ENCODE measurements around the gene ZNF469.
"Not testable (repeated sequence)": the region's sequence is repeated elsewhere in the genome, so short reads cannot be mapped to it uniquely, and the experiment has no call there.

ZNF469 gene

DNA sequence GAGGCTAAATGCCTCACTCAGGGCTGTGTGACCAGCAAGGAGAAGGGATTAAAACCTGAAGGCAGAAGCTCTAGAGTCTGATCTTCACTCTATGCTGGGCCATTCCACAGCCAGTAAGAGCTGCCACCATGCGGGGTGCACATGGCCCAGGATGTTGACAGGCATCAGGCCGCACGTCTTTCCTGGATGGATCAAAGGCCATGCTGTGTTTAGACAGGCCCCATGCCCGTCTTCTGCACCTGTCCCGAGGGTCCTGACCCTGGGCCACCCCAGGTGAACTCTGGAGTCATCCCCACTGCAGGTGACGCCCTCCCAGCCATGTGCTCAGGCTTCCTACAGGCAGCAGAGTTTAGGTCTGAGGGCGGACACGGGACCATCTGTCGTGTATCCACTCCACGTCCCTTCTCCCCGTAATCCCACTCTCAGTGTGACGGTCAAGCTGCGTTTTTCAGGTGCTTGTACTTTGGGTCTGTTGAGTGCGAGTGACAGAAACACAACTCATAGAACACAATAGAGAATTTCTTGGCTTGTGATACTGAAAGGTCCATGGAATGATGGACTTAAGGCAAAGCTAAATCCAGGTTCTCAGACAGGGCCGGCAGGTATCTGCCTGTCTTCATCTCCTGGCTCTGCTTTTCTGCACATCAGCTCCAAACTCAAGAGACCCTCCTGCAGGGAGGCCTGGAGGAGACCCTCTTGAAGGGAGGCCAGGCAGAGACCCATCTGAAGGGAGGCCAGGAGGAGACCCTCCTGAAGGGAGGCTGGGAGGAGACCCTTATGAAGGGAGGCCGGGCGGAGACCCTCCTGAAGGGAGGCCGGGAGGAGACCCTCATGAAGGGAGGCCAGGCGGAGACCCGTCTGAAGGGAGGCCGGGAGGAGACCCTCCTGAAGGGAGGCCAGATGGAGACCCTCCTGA is 13.2 kb downstream of the ZNF469 start:
- DNase-seq = no peak

DNA sequence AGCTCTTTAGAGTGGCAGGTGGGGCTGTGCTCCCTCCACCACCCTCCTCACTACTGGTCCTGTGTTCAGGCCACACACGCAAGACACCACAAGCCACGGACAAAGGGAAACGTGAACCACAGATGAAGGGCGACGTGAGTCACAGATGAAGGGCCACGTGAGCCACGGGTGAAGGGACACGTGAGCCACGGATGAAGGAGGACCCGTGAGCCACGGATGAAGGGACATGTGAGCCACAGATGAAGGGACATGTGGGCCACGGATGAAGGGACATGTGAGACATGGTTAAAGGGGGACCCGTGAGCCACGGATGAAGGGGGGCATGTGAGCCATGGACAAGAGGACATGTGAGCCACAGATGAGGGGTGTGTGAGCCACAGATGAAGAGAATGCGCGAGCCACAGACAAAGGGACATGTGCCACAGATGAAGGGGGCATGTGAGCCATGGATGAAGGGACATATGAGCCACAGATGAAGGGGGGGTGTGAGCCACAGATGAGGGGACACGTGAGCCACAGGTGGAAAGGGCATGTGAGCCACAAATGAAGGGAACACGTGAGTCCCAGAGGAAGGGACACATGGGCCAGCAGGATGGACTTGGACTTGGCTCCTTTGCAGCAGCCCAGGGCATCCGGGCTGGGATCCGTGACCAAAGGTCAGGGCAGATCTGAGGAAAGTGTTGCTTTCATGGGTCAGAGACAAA is 15.6 kb downstream of the ZNF469 start:
- no peak for DNase-seq

DNA sequence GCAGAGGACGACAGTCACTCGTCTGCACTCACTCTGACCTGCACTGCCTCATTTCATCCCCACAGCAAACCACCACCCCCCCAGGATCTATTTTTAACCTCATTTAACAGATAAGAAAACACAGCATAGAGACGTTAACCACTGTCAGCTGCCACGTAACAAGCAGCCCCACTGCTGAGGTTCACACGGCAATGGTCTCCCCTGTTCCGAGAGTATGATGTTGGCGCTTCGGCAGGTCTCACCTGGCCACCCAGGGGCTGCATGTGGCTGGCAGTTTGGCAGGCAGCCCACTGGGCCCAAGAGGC is 16.1 kb downstream of the ZNF469 start:
- no peak for DNase-seq

DNA sequence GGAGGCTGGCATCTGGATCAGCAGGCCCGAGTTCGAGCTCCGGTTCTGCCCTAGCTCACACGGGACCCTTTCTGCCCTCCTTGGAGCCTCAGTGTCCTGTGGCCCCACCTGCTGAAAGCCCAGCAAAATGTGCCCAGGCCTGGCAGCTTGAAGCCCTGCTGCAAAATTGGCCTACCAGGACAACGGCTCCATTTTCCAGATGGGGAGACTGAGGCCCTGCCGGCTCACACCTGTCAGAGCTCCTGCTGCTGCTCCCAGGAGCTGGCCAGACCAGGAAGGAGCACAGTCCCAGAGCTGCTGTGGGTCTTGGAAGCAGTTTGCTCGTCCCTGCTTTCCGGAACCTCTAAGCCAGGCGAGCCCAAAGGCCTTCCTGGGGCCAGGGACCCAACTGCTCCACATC is 17.4 kb downstream of the ZNF469 start:
- no peak for DNase-seq

DNA sequence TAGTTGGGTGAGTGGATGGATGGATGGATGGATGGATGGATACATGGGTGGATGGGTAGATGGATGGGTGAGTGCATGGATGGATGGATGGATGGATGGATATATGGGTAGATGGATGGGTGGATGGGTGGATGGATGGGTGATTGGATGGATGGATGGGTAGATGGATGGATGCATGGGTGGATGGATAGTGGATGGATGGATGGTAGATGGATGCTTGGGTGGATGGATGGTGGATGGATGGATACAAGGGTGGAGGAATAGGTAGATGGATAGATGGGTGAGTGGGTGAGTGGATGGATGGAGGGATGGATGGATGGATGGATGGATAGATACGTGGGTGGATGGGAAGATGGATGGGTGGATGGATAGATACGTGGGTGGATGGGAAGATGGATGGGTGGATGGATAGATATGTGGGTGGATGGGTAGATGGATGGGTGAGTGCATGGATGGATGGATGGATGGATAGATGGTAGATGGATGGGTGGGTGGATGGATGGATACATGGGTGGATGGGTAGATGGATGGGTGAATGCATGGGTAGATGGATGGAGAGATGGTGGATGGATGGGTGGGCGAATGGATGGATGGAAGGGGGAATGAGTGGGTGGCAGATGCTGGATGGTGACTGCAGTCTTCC is 19.0 kb downstream of the ZNF469 start:
- no peak for DNase-seq

DNA sequence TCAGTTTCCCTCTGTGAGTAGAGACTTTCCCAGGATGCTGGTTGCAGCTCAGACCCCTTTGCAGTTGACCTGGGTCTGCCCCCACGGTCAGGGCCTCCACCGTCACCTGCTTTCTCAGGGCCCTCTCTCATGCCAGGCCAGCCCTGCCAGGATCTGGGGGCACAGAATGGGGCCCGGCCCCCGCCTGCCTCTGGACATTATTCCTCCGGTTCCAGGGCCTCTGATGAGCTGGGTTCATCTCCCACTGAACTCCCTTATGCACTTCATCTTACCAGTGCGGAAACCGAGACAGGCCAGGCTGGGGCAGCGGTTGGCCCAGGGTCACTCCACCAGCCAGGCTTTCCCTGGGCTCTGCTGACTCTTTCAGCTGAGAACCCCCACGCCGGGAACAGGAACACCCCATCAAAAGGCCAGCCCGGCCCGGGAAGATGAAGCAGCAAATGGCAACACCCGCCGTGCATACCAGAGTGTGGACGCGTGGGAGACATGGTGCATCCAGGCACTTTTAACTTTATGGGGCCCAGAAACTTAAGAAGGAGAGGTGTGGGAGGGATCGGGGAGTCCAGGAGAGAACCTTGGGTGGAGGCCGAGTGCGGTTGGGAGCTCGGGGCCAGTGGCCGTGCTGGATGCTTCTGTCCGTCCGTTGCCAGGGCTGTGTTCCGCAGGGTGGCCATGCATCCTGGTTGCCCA is 19.9 kb downstream of the ZNF469 start:
- no peak for DNase-seq

DNA sequence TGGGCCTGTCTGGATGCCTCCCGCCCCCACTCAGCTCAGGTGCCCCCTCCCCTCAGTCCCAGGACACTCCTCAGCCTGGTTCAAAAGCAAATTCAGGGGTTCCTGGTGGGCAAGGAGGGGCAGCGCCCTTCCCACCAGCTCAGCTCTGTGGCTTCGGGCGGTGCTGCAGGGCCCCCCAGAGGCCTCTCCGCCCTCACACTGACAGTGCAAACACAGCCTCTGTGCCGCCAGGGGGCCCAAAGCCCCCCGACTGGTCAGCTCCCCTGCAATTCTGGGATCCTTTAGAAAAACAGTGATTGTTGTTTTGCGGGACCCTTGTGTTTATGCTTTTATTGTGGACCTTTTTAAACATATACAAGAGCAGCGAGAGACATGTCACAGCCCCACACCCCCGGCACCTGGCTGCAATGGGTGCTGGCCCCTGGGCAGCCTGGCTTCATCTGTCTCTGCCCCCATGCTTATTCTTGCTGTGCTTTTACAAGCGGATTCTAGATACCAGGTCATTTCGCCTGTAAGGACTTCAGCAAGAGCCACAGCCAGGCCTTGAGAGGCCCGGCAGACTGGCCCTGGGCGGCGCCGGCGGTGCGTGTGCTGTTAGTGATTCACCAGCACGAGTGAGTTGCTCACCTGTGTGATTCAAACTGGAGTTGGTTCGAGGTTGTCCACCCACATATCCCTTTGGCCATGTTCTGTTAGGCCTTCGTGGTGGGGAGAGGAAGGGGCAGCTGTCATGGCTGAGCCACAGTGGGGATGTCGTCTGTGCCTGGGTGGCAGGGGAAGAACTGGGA is 21.2 kb downstream of the ZNF469 start:
- DNase-seq = no peak

DNA sequence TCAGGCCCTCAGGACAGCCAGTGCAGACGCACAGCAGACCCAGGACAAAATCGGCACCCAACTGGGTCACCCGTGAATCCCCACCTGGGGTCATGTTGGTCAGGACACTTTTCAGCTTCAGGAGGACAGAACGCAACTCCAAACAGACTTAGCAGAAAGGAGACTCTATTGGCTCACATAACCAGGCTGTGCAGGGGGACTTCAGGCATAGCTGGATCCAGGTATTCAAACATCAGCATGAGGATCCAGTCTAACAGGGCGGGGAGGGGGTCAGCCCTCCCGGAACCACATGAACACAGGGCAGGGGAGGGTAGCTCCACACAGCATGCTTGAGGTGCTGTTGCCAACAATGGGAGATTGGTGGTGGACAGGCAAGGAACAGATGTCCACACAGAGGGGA is 22.0 kb downstream of the ZNF469 start:
- no peak for DNase-seq

DNA sequence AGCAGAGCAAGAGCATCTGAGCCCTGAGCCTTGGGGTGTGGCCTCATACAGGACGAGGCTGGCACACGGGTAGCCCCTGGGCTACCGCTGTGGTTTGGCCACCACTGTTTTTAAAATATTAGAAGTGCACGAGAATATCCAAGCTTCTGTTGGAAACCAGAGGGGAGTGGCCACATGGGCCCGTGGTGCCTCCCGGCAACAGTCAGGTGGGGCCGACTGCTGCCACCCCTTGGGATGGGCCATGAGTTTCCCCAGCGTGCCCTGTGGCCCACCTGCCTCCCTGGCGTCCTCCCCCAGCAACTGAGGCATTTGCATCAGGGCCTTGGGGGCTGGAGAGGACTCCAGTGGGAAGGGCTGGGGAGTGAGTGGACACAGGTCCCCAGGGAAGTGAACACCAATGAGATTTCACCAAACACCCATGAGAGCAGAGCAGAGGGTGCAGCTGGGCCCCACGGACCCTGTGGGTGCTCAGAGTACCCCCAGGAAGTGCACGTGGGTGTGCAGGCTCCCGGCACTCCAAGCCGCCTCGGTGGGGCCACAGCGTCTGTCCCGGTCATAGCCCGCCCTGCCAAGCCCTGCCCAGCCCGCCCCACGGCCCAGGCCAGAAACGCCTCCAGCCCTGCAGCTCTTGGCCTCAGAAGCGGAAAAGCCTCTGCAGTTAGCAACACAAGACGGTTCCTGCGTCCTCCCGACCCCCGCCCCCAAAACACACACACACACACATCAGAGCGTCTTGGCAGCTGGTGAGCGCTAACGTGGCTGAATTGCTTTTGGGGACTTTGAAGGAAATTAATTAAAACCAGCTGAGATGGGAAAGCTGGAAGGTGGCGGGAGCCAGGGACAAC is 22.7 kb downstream of the ZNF469 start:
- no peak for DNase-seq

DNA sequence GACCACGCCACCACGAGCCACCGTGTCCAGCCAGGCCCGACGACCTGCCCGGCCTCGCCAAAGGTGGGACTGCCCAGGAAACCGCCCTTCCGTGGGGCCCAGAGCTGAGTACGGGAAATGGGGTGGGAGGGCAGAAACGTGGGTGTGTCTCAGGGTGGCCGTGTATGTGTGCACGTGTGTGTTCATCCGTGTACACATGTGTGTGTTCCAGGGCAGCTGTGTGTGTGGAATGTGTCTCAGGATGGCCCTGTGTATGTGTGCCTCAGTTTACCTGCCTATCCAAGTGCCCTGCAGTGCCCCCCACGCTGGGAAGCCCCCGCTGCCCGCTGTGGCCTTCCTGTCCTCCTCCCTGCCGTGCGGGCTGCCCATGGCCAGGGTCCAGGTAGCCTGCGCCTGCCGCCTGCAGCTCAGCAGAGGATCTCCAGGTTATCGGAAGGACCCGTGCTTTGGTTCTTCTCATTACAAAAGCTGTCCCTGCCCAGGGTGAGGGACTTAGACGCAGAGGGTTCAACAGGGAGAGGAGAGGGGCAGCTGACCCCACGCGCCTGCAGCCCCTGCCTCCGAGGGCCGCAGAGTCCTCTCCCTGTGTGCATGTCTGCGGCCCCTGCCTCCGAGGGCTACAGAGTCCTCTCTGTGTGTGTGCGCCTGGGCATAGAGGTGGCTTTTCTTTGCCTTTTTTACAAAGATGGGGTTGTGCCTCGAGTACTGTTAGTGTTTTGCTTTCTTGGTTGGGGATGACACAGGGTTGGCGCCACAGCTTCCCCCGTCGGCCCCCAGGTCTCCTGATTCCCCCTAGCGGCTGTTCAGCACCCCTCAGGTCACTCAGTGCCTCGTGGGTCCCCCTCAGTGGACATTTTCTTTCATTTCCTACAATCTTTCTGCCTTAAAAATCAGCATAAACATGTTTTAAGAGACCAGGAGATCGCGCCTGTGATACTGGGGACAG is 23.6 kb downstream of the ZNF469 start:
- no peak for DNase-seq

DNA sequence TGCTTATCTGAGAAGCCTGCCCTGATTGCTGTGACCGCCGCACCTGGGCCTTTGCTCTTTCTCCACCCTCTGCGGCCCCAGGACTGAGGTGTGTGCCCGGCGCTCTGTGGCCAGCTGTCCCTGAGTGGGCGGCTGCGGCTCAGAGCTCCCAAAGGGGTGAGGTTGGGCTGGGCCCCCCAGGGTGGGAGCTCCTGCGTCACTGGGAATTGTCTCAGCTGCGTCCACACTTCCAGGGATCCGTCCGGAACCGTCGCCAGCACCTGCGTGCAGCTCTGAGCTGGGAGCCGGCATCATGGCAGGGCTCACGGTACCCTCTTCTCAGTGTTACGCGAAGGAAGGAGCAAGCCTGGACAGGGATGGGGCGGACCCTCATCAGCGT is 24.3 kb downstream of the ZNF469 start:
- DNase-seq = no peak

DNA sequence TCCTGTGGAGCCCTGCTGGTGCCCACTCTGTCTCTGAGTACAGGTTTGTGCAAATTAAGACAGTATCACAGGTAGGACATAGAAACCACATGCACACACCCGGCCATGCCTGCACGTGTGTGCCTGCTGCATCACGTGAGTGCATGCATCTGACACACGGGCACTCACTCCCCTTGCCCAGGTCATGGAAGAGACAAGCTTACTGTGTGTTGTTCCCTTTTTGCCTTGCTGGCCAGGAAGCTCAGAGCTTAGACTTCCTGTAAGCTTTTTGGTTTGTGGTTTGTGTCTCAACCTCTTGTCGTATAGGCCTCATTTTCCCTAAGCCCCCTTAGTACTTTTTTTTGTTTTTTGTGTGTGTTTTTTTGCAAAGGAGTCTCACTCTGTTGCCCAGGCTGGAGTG is 25.0 kb downstream of the ZNF469 start:
- no peak for DNase-seq

DNA sequence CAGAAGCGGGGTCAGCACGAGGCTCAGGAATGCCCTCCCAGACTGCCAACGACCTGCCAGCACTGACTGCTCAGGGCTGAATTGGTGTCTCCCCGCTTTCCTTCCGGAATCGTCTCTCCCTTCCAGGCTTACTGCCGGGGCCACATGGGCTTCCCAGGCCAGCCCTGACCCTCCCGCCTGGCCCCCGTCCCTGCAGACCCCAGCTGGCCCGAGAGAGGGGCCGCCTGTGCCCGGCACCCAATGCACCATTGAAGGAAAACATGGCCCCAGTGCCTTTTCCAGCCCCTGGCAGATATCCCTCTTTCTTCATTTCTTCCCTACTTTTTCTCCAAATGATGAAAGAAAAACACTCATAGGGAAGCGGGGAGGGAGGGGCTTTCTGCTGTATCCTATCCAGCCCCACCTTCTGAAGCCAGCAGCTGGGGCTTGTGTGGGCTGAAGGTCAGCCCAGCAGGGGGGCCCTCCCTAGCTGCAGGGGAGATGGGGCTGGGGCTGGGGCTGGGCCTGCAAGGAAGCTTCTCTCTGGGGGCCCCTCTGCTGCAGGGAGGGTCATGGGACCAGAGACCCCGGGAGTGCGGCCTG is 25.9 kb downstream of the ZNF469 start:
- DNase-seq = no peak

DNA sequence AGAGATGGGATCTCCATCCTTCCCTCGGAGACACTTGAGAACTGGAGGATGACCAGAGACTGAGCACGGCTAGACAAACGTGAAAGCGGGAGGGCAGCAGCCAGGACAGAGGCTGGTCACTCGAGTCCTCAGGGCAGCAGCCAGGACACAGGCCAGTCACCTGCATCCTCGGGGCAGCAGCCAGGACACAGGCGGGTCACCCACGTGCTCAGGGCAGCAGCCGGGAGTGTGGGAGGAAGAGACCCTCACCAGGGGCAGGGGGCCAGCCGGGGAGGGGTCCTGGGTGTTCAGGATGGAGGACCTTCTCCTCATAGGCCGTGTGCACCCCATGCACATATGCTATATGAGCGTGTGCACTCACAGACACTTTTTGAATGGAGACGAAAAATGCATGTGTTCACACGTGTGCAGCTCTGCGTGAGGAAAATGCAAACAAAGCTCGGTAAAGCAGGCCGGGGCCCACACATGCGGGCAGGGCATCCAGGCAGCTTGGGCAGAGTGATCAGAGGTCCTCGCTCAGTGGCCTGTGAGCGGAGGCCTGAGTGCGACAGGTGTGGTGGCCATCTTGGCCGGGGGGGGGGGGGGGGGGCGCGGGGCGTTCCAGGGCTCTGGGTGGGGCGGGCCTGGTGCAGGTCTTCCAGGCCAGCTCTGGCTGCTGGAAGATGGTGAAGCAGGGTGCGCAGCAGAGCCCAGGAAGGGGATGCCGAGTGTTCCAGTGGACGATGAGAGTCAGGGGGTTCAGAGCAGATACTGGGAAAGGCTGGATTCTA is 26.7 kb downstream of the ZNF469 start:
- no peak for DNase-seq

DNA sequence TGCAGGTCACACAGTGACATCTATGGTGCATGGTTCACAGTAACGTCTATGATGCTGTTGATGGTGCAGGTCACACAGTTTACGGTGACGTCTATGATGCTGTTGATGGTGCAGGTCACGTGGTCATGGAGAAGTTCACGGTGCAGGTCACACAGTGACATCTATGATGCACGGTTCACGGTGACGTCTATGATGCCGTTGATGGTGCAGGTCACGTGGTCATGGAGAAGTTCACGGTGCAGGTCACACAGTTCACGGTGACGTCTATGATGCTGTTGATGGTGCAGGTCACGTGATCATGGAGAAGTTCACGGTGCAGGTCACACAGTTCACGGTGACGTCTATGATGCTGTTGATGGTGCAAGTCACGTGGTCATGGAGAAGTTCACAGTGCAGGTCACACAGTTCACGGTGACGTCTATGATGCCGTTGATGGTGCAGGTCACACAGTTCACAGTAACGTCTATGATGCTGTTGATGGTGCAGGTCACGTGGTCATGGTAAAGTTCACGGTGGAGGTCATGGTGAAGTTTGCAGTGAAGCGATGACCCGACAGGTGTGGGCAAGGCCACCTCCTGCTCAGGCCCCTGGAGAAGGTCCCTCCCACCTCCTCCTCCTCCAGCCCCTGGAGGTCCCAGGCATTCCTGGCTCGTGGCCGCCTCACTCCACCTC is 27.7 kb downstream of the ZNF469 start:
- not testable (repeated sequence) for DNase-seq

DNA sequence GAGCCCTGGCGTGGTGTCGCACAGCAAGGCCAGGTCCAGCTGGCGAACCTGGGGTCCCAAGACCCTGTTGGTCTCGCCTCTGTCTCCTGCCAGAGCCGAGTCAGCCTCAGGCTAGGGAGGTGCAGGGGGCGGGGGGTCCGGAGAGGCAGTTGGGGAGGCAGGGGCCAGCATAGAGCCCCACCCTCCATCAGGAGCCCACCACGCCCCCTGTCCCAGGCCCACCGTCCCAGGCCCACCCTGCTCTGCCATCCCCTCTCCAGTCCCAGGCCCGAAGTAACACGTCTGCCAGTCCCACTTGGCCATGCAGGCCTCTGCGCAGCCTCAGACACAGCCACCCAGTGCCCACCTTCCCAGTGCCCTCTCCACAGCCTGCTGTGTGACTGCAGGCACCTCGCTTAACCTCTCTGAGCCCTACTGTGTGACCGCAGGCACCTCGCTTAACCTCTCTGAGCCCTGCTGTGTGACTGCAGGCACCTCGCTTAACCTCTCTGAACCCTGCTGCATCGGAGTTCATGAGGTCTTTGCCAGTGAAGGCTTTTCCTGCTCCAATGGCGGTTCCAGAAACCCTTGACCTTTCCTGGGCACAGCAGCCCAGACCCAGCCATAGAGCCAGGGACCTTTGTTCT is 29.3 kb downstream of the ZNF469 start:
- no peak for DNase-seq

DNA sequence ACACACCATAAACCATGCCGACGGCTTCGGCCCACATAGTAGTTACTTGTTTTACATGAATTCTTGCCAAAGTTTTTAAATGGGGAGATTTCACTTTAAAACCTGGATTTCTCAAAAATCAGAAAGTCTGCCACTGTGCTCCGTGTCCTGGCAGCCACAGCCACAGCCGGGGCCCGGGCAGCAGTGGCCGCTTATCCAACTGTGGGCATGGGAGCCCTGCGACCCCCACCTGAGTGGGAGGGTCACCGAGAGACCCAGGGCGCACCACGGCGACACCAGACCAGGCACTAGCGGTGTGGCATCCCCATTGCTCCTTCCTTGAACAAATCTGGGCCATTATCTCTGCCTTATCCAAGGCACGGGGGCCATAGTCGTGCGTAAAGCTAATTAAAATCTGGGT is 30.0 kb downstream of the ZNF469 start:
- DNase-seq = no peak

DNA sequence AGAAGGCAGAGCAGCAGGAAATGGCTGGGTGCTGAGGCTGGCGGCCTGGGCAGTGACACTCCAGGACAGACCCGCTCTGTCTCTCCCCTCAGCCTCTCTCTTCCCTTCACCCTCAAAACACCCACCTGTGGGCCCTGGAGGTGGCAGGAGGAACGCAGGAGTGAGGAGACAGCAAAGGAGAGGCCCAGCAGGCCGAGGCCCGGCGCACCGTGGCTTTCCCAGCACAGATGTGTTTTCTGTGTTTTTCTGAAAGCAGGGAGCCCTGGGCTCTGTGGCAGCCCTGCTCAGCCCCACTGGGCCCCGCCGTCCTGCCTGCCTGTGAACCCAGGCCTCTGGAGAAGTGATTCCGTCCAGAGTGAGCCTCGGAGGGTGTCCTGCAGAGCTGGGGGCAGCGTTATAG is 30.5 kb downstream of the ZNF469 start:
- no peak for DNase-seq

All from activated CD4-positive, alpha-beta T cell treated with anti-CD3 and anti-CD28 coated beads for 1 hour (primary cell).